ENCODE results near the gene SNX32.
A peak's percentile ranks its signal among the peaks of the same experiment; 100 is the strongest.

Gene SNX32

DNA sequence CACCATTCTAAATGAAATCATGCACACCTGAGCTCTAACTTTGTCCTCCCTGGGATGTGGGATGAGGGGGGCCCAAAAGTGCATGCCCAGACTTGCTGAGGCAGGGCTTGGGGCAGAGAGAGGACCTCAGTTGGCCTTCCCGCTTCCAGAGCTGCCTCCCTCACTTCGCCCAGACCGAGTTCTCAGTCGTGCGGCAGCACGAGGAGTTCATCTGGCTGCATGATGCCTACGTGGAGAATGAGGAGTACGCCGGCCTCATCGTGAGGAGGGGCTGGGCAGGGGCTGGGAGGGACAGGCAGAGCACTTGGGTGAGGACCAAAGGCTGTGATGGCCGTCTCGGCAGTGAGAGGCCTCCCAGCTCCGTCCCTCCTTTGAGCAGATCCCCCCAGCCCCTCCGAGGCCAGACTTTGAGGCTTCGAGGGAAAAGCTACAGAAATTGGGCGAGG is 16.0 kb downstream of the SNX32 start:
- TF ChIP-seq, protein P1, sequence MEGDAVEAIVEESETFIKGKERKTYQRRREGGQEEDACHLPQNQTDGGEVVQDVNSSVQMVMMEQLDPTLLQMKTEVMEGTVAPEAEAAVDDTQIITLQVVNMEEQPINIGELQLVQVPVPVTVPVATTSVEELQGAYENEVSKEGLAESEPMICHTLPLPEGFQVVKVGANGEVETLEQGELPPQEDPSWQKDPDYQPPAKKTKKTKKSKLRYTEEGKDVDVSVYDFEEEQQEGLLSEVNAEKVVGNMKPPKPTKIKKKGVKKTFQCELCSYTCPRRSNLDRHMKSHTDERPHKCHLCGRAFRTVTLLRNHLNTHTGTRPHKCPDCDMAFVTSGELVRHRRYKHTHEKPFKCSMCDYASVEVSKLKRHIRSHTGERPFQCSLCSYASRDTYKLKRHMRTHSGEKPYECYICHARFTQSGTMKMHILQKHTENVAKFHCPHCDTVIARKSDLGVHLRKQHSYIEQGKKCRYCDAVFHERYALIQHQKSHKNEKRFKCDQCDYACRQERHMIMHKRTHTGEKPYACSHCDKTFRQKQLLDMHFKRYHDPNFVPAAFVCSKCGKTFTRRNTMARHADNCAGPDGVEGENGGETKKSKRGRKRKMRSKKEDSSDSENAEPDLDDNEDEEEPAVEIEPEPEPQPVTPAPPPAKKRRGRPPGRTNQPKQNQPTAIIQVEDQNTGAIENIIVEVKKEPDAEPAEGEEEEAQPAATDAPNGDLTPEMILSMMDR (IDR thresholded peaks at IDR 0.05; ENCODE audit: low read depth, low read length, missing control alignments), result no peak
- H3K4me3 ChIP-seq (replicated peaks; ENCODE audit: low read depth, low read length), result no peak overlapping the region
- no peak for DNase-seq (ENCODE audit: extremely low read depth, low read depth)

DNA sequence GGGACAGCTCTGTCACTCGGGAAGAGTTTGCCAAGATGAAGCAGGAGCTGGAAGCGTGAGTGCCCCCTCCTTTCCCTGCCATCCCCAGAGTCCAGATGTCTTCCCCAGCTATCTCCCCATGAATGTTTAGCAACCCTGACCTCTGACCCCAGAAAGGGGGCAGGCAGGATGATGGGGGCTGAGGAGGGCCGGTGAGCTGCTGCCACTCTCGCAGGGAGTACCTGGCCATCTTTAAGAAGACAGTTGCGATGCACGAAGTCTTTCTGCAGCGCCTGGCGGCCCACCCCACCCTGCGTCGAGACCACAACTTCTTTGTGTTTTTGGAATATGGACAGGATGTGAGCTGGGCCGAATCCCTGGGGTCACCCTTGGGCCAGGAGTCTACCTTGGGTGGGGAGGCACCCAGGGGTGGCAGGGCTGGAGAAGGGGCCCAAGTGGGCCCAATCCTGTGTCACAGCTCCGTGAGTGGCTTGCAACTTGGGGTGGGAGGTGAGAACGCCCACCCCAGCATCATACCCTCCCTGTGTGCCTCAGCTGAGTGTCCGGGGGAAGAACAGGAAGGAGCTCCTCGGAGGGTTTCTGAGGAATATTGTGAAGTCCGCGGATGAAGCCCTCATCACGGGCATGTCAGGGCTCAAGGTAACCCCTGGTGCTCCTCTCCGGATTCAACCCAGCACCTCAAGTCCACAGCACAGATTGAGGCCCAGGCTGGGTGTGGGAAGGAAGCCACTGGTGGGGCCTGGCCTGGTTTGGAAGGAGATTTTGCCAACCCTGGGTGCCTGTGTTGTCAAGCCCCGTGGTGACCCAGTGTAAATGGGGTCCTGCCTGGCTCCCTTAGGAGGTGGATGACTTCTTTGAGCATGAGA is 16.7 kb downstream of the SNX32 start:
- TF ChIP-seq, protein P1 (IDR thresholded peaks at IDR 0.05; ENCODE audit: low read depth, low read length, missing control alignments), result no peak
- no peak overlapping the region for H3K4me3 ChIP-seq (replicated peaks; ENCODE audit: low read depth, low read length)
- DNase-seq (ENCODE audit: extremely low read depth, low read depth), result no peak

DNA sequence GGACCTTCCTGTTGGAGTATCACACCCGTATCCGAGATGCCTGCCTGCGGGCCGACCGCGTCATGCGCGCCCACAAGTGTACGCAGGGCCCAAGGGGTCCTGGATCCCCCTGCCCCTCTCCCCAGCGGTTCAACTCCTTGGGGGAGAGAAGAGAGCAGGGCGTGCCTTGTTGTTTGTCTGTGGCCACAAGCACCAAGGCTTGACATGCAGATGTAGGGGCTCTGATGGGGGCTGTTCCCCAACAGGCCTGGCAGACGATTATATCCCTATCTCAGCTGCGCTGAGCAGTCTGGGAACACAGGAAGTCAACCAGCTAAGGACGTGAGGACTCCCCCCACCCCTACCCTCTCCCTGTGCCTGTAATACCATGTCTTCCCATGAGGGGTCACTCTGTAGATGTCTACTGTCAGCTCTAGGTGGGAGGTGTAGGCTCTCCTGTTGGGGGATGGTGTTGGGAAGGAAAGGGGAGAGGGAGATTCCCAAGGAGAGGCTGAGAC is 17.4 kb downstream of the SNX32 start:
- no peak overlapping the region for H3K4me3 ChIP-seq (replicated peaks; ENCODE audit: low read depth, low read length)
- DNase-seq (ENCODE audit: extremely low read depth, low read depth), result no peak
- TF ChIP-seq, protein P1 (IDR thresholded peaks at IDR 0.05; ENCODE audit: low read depth, low read length, missing control alignments), result peak; percentile 74

DNA sequence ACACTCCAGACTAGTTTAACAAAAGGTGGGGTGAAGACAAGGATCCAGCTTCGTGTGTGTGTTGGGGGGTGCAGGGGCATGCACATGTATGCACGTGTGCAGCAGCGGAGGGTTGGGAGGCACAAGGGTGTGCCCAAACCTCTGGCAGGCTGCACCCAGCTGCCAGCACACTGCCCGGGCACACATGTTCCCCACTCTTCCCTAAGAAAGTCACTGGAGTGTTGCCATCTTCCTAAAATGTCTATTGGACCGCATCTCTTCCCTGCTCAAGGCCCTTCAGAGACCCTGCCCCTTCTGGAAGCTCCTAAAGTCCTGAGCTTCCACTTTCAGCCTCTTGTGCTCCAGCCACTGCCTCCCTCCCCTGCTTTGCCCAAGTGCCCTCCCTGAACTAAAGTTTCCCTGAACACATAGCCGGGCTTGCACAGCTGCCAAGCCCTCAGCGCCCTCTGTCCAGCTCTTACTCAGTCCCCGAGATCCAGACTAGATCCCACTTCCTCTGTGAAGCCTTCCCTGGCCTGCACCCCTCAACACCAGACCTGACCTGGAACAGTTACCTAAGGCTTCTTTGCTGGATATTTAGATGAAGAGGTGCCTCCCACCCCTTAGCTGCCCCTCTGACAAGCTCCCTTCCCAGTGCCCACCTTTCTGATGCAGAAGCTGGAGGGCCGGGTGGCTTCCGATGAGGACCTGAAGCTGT is 18.2 kb downstream of the SNX32 start:
- H3K4me3 ChIP-seq (replicated peaks; ENCODE audit: low read depth, low read length), result no peak overlapping the region
- no peak for DNase-seq (ENCODE audit: extremely low read depth, low read depth)
- TF ChIP-seq, protein P1 (IDR thresholded peaks at IDR 0.05; ENCODE audit: low read depth, low read length, missing control alignments), result no peak

DNA sequence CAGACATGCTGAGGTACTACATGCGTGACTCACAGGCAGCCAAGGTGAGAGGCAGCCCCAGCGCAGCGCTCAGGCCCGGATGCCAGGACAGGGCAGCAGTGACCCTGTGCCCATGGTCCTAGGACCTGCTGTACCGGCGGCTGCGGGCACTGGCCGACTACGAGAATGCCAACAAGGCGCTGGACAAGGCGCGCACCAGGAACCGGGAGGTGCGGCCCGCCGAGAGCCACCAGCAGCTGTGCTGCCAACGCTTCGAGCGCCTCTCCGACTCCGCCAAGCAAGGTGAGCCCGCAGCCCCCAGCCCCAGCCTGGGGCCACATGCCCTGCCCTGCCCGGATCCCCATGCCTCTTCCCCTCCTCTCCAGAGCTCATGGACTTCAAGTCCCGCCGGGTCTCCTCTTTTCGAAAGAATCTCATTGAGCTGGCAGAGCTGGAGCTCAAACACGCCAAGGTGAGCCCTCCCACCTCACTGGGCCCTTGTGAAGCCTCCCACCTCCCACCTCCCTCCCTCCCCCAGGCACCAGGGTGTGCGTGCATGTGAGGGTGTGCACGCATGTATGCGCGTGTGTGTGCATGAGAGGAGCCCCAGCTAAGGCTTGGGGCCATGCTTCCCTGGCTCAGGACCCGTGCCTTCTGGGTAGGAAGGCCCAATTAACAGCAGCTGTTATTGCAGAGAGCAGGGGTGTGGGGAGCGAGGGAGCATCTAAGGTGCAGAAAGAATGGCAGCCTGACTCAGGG is 18.9 kb downstream of the SNX32 start:
- DNase-seq (ENCODE audit: extremely low read depth, low read depth), result no peak
- H3K4me3 ChIP-seq (replicated peaks; ENCODE audit: low read depth, low read length), result no peak overlapping the region
- TF ChIP-seq, protein P1 (IDR thresholded peaks at IDR 0.05; ENCODE audit: low read depth, low read length, missing control alignments), result no peak

DNA sequence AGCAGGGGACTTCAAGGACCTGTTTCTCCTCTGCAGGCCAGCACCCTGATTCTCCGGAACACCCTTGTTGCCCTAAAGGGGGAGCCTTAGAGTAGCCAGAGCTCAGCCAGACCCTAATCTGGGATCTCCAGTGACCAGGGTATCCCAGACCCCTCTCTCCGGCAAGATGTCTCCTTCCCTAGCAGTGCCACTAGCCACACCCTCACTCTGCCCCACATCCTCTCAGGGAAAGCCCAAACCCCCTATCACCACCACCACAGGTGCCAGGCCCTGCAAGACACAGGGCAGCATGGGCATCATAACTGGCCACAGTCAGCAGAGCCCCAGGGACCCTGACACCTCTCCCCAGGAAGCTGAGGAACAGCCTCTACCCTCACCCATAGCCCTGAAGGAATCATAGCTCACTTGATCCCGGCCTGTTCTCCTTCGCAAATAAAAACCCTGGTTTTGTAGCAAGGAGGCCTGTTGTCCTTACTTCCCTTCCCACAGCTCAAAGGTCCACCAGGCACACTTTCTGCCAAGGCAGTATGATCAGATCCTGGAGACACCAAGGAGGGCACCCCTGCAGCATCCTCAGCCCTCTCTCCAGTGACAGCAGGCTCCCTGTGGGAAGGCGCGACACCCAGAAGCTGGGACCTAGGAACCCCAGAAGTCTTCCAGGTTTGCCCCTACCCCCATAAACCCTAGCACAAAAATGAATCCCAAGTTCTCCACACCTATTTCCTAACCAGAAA is 19.6 kb downstream of the SNX32 start:
- TF ChIP-seq, protein P1 (IDR thresholded peaks at IDR 0.05; ENCODE audit: low read depth, low read length, missing control alignments), result no peak
- no peak overlapping the region for H3K4me3 ChIP-seq (replicated peaks; ENCODE audit: low read depth, low read length)
- no peak for DNase-seq (ENCODE audit: extremely low read depth, low read depth)
